ENCODE data around the gene PRDM16. TPM values are rescaled to one million over a fixed set of nuclear protein-coding genes. Genes with fewer than 3 reads are reported as not detected.

The PRDM16 gene
- total RNA-seq, 1 experiment from 2014 or later = 22.3 TPM

DNA sequence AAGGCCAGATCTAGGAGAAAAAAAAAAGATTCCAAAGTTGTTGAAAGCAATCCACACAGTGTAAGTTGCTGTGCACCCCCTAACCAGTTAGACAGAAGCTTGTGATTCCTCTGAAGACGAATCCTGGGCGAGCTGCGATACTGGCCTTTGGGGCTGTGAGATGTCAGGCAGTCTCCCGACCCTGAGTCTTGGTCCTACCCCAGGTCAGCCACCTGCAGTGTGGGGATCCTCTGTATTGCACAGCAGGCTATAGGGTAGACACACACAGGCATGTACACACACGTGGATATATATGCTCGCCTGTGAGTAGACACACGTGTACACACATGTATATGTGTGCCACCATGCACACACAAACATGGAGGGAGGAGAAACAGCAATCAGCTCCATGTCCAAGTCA lies 34.8 kb upstream of the PRDM16 start:
- Histone ChIP-seq H3K4me1 (ENCODE audit: control insufficient read depth, insufficient read depth, low read length) (no peaks in the 10 kb centered on the region), H3K9me3 (ENCODE audit: control insufficient read depth, insufficient read depth, low read depth, low read length) (no peaks in the 10 kb centered on the region), H3K36me3 (ENCODE audit: control insufficient read depth, insufficient read depth, low read length) (no peaks in the 10 kb centered on the region), H3K4me3 (ENCODE audit: low read depth in 2 of 2, low read length in 2 of 2) (no peak overlapping the region), H3K27me3 (ENCODE audit: control insufficient read depth, insufficient read depth, low read length) (peaks cover 2% of the 10 kb centered on the region; the same call in 1 of the 2 replicates), H3K27ac (ENCODE audit: low read length) (no peak overlapping the region)
- BruUV-seq (replicated peaks) = no TSS peak
- in situ Hi-C loops (cut with HindIII; ENCODE audit: low pct_unique_long_range_greater_than_20kb, low sequenced_read_pairs) (no loop called here), intact Hi-C loops (cut with micrococcal nuclease; ENCODE audit: unreplicated experiment) (no loop called here)
- no peak for ATAC-seq
- DNase-seq (ENCODE audit: low read depth, low spot score) = no peak
- ChIA-PET CTCF (no interaction called here), POLR2A (no interaction called here)
- TF ChIP-seq TCF7L2 (IDR thresholded peaks at IDR 0.05; ENCODE audit: low read depth, low read length) (no peak), POLR2AphosphoS5 (IDR thresholded peaks at IDR 0.05; ENCODE audit: low read depth, low read length) (no peak), SIN3A (IDR thresholded peaks at IDR 0.05; ENCODE audit: borderline replicate concordance, insufficient read depth, low read depth, low read length) (no peak)
- TF ChIP-seq, protein P1, sequence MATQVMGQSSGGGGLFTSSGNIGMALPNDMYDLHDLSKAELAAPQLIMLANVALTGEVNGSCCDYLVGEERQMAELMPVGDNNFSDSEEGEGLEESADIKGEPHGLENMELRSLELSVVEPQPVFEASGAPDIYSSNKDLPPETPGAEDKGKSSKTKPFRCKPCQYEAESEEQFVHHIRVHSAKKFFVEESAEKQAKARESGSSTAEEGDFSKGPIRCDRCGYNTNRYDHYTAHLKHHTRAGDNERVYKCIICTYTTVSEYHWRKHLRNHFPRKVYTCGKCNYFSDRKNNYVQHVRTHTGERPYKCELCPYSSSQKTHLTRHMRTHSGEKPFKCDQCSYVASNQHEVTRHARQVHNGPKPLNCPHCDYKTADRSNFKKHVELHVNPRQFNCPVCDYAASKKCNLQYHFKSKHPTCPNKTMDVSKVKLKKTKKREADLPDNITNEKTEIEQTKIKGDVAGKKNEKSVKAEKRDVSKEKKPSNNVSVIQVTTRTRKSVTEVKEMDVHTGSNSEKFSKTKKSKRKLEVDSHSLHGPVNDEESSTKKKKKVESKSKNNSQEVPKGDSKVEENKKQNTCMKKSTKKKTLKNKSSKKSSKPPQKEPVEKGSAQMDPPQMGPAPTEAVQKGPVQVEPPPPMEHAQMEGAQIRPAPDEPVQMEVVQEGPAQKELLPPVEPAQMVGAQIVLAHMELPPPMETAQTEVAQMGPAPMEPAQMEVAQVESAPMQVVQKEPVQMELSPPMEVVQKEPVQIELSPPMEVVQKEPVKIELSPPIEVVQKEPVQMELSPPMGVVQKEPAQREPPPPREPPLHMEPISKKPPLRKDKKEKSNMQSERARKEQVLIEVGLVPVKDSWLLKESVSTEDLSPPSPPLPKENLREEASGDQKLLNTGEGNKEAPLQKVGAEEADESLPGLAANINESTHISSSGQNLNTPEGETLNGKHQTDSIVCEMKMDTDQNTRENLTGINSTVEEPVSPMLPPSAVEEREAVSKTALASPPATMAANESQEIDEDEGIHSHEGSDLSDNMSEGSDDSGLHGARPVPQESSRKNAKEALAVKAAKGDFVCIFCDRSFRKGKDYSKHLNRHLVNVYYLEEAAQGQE (IDR thresholded peaks at IDR 0.05; ENCODE audit: insufficient read depth in 1 of 2, low read depth in 2 of 2, low read length in 1 of 2) = no peak
- TF ChIP-seq, protein P2, sequence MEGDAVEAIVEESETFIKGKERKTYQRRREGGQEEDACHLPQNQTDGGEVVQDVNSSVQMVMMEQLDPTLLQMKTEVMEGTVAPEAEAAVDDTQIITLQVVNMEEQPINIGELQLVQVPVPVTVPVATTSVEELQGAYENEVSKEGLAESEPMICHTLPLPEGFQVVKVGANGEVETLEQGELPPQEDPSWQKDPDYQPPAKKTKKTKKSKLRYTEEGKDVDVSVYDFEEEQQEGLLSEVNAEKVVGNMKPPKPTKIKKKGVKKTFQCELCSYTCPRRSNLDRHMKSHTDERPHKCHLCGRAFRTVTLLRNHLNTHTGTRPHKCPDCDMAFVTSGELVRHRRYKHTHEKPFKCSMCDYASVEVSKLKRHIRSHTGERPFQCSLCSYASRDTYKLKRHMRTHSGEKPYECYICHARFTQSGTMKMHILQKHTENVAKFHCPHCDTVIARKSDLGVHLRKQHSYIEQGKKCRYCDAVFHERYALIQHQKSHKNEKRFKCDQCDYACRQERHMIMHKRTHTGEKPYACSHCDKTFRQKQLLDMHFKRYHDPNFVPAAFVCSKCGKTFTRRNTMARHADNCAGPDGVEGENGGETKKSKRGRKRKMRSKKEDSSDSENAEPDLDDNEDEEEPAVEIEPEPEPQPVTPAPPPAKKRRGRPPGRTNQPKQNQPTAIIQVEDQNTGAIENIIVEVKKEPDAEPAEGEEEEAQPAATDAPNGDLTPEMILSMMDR (IDR thresholded peaks at IDR 0.05) = no peak

DNA sequence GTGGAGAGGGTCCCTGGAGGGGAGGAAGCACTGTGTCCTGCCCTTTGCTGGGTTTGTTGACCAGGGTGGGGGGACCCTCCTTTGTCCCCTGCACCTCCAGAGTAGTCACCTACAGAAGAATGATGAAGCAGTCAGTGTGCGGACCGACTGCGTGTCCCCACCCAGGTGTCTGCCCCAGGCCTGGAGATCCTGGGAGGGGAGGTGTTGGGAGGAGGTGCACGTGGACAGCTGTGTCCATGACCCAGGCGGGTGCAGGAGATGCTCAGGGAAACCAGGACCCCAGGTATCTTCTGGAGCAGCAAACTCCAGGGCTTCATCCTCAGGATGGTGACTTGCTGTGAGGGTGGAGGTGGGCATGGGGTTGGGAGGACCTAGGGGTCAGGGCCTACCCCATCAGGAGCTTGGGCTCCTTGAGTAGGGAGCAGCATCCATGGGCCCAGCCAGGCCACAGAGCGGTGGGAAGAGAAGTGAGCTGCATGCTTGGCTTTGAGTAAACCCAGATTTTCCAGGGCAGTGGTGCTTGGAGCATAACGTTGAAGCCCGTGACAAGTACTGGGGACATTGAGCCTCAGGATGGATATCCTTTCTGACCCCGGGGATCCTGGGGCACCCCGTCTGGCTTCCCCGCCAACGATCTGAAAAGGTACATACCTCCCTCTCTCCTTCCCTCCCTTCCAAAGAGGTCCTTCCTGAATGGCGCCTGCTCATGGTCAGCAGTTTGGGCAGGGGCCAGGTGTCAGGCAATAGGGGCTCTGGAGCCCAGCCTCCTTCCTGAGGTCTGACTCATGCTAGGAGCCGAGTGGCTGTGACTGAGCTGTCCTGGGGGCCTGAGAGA lies 34.1 kb upstream of the PRDM16 start:
- Histone ChIP-seq H3K36me3 (ENCODE audit: control insufficient read depth, insufficient read depth, low read length) (no peaks in the 10 kb centered on the region), H3K9me3 (ENCODE audit: control insufficient read depth, insufficient read depth, low read depth, low read length) (no peaks in the 10 kb centered on the region), H3K27ac (ENCODE audit: low read length) (no peak overlapping the region), H3K4me1 (ENCODE audit: control insufficient read depth, insufficient read depth, low read length) (no peaks in the 10 kb centered on the region), H3K4me3 (ENCODE audit: low read depth in 2 of 2, low read length in 2 of 2) (no peak overlapping the region), H3K27me3 (ENCODE audit: control insufficient read depth, insufficient read depth, low read length) (peaks cover 2% of the 10 kb centered on the region; the same call in 1 of the 2 replicates)
- intact Hi-C loops (cut with micrococcal nuclease; ENCODE audit: unreplicated experiment) (no loop called here), in situ Hi-C loops (cut with HindIII; ENCODE audit: low pct_unique_long_range_greater_than_20kb, low sequenced_read_pairs) (no loop called here)
- no TSS peak for BruUV-seq (replicated peaks)
- POLR2A ChIA-PET = no interaction called here
- CTCF ChIA-PET = no interaction called here
- ATAC-seq = no peak
- DNase-seq (ENCODE audit: low read depth, low spot score) = no peak
- TF ChIP-seq, protein P1 (IDR thresholded peaks at IDR 0.05; ENCODE audit: insufficient read depth in 1 of 2, low read depth in 2 of 2, low read length in 1 of 2) = no peak
- TF ChIP-seq SIN3A (IDR thresholded peaks at IDR 0.05; ENCODE audit: borderline replicate concordance, insufficient read depth, low read depth, low read length) = no peak
- no peak for TF ChIP-seq TCF7L2 (IDR thresholded peaks at IDR 0.05; ENCODE audit: low read depth, low read length)
- TF ChIP-seq, protein P2 (IDR thresholded peaks at IDR 0.05) = no peak
- TF ChIP-seq POLR2AphosphoS5 (IDR thresholded peaks at IDR 0.05; ENCODE audit: low read depth, low read length) = no peak
